H1 (cell line): ENCODE results near the gene GGCX.

ENCODE experiments used
- BACH1 ChIP-seq: IDR thresholded peaks from 2 replicates; pipeline ENCODE4 v1.6.1; 2012; ENCODE audit warnings: low read length, improper control_type of control experiment
- CEBPB ChIP-seq: IDR thresholded peaks from 2 replicates; pipeline ENCODE4 v1.6.1; 2012; ENCODE audit warnings: low read depth, low read length
- CHD2 ChIP-seq: IDR thresholded peaks from 2 replicates; pipeline ENCODE4 v1.6.1; 2012; ENCODE audit warnings: low read length, improper control_type of control experiment
- CTCF ChIP-seq, 3 experiments: IDR thresholded peaks; 1 replicate in 2 of 3; 2 replicates in 1 of 3; pipeline versions ENCODE4 v1.5.1 to v1.6.1; 2011; ENCODE audit warnings: low read length in 3 of 3, mild to moderate bottlenecking in 3 of 3, inconsistent platforms in 2 of 3, low read depth in 1 of 3, moderate library complexity in 1 of 3; ENCODE audit not compliant: insufficient read depth in 1 of 3; ENCODE audit errors: control extremely low read depth in 1 of 3
- EP300 ChIP-seq, 2 experiments: IDR thresholded peaks; 1 replicate in 1 of 2; 2 replicates in 1 of 2; pipeline ENCODE4 v1.6.1; 2011 to 2012; ENCODE audit warnings: low read depth in 2 of 2, low read length in 2 of 2, mild to moderate bottlenecking in 2 of 2, borderline replicate concordance in 1 of 2, inconsistent platforms in 1 of 2, moderate library complexity in 1 of 2
- EZH2 ChIP-seq: fragments of 200-600 bp; sonication (generic); IDR thresholded peaks from 2 replicates; pipeline ENCODE4 v1.7.1; 2012; ENCODE audit warnings: low read depth, mild to moderate bottlenecking, moderate library complexity, low read length, inconsistent platforms; ENCODE audit not compliant: severe bottlenecking
- POLR2A ChIP-seq, 2 experiments: IDR thresholded peaks; 1 replicate in 1 of 2; 2 replicates in 1 of 2; pipeline ENCODE4 v1.6.1; 2011; ENCODE audit warnings: low read depth in 2 of 2, low read length in 2 of 2, mild to moderate bottlenecking in 2 of 2; ENCODE audit errors: control extremely low read depth in 1 of 2
- RAD21 ChIP-seq, 2 experiments: IDR thresholded peaks in 1 of 2; conservative IDR thresholded peaks in 1 of 2; 2 replicates each; pipeline ENCODE4 v1.6.1; 2011; ENCODE audit warnings: low read depth in 2 of 2, low read length in 2 of 2, improper control_type of control experiment in 1 of 2, inconsistent platforms in 1 of 2, mild to moderate bottlenecking in 1 of 2, moderate library complexity in 1 of 2
- RBBP5 ChIP-seq: IDR thresholded peaks from 2 replicates; pipeline ENCODE4 v1.7.1; 2012; ENCODE audit warnings: low read depth, mild to moderate bottlenecking, inconsistent platforms, low read length, moderate library complexity, borderline replicate concordance
- RFX5 ChIP-seq: IDR thresholded peaks from 2 replicates; pipeline ENCODE4 v1.6.1; 2011; ENCODE audit warnings: low read depth, low read length, improper control_type of control experiment, borderline replicate concordance
- SUZ12 ChIP-seq: fragments of 200-600 bp; sonication (generic); IDR thresholded peaks from 2 replicates; pipeline ENCODE4 v1.6.1; 2012; ENCODE audit warnings: mild to moderate bottlenecking, inconsistent platforms, low read length, moderate library complexity, mixed read lengths
- YY1 ChIP-seq: IDR thresholded peaks from 2 replicates; pipeline ENCODE4 v1.6.1; 2011; ENCODE audit warnings: low read depth, mild to moderate bottlenecking, low read length
- TF ChIP-seq, protein P1 (sequence below): IDR thresholded peaks from 2 replicates; pipeline ENCODE4 v1.6.1; 2011; ENCODE audit warnings: low read depth, mild to moderate bottlenecking, low read length; ENCODE audit not compliant: insufficient read depth

DNA sequence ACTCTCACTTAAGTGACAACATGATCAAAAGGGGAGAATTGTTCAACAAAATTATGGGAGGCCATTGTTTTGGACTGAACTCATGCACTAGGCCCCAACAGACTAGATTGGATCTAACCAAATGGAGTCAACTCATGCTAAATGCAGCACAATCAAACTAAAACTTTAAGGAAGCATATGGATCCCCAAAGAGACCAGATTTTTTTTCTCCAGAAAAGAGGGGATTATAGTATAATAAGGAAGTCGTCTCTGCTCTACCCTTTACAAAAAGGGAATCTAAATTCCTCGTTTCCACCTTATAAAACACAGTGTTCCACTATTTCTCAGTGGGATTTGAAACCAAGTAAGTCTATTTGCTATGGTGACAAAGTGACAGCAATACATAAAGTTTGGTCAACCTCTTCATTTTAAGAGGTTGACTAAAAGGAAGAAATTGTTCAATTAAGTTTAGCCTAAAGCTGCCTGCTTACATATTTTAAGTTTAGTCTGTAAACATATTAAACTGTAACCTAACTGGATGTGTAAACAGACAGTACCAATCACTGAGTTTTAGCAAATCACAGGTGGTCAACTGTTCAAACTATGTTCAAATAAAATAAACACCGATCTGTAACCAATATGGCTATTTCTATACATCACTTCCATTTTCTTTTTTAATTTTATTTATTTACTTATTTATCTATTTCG lies 63.2 kb downstream of the GGCX start:
- no peak for TF ChIP-seq CTCF (IDR thresholded peaks at IDR 0.05; ENCODE audit: control extremely low read depth in 1 of 3, insufficient read depth in 1 of 3, low read depth in 1 of 3, low read length in 3 of 3)
- TF ChIP-seq CHD2: no peak
- no peak for TF ChIP-seq EP300 (IDR thresholded peaks at IDR 0.05; ENCODE audit: borderline replicate concordance in 1 of 2, low read depth in 2 of 2, low read length in 2 of 2)
- TF ChIP-seq EZH2: no peak
- TF ChIP-seq, protein P1, sequence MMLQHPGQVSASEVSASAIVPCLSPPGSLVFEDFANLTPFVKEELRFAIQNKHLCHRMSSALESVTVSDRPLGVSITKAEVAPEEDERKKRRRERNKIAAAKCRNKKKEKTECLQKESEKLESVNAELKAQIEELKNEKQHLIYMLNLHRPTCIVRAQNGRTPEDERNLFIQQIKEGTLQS: no peak
- TF ChIP-seq SUZ12: no peak
- no peak for TF ChIP-seq POLR2A (IDR thresholded peaks at IDR 0.05; ENCODE audit: control extremely low read depth in 1 of 2, low read depth in 2 of 2, low read length in 2 of 2)
- no peak for TF ChIP-seq BACH1
- no peak for TF ChIP-seq YY1
- no peak for TF ChIP-seq CEBPB
- TF ChIP-seq RBBP5: no peak
- no peak for TF ChIP-seq RAD21 (IDR thresholded peaks at IDR 0.05 in 1 of 2, conservative IDR thresholded peaks at IDR 0.05 in 1 of 2; ENCODE audit: low read depth in 2 of 2, low read length in 2 of 2)
- no peak for TF ChIP-seq RFX5
